ENCODE measurements around the gene HLA-F.

Gene HLA-F

DNA sequence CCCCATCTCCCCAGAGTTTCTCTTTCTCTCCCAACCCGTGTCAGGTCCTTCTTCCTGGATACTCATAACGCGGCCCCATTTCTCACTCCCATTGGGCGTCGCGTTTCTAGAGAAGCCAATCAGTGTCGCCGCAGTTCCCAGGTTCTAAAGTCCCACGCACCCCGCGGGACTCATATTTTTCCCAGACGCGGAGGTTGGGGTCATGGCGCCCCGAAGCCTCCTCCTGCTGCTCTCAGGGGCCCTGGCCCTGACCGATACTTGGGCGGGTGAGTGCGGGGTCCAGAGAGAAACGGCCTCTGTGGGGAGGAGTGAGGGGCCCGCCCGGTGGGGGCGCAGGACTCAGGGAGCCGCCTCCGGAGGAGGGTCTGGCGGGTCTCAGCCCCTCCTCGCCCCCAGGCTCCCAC lies at the start of gene HLA-F:
Gene HLA-F (plus strand): TSS at position 173 of the 404 bp plus-strand sequence. CDS start 30 bp downstream, at position 203.
- peak; percentile 46 to 69 (median 60) for DNase-seq (ENCODE audit: low read depth in 4 of 4, low spot score in 1 of 4)

- no peak for DNase-seq (ENCODE audit: low read depth in 4 of 4, low spot score in 1 of 4)
These were observed 49.2 kb upstream of the HLA-F start for GRCh38 chr6:29674008-29674407.

- no peak for DNase-seq (ENCODE audit: low read depth in 4 of 4, low spot score in 1 of 4)
These were observed 47.7 kb upstream of the HLA-F start for GRCh38 chr6:29675561-29675960.

DNA sequence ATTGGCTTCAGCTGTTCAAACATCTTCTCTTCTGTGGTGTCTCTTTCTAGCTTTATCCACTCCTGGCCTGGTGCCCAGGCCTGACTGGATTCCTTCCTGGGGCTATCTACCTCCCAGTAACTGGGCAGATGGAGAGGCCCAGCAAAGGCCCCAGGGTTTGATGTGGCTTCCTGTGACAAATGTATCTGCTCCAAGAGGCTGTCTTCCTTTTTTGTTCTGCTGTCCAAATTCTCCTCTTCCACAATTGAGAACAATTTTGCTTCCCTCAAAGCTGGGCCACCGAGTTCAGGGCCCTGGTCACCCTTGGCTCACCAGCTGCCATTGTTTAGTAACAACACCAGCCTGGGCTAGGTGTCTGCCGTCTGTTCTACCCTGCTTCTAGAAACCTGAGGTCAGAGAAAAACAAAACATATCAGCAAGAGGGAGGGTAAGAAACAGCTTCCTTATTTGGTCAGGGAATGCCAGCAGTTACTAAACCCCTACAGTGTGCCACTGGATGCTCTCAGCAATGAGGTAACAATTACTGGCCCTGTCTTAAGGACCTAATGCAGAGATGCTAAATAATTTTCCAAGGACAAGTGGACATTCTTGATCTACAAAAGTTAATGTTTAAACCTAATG lies 46.1 kb upstream of the HLA-F start:
- no peak for DNase-seq (ENCODE audit: low read depth in 4 of 4, low spot score in 1 of 4)

DNA sequence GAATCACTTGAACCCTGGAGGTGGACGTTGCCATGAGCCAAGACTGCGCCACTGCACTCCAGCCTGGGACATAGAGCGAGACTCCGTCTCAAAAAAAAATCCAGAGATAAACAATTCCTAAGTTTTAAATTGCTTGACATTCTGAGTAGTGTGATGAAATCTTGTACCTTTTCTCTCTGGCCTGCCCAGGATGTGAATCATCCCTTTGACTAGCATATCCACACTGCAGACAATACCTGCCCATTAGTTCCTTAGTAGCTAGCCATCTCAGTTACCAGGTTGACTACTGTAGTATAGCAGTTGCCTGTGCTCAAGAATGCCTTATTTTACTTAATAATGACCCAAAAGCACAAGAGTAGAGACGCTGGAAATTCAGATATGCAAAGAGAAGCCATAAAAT lies 45.1 kb upstream of the HLA-F start:
- no peak for DNase-seq (ENCODE audit: low read depth in 4 of 4, low spot score in 1 of 4)

DNA sequence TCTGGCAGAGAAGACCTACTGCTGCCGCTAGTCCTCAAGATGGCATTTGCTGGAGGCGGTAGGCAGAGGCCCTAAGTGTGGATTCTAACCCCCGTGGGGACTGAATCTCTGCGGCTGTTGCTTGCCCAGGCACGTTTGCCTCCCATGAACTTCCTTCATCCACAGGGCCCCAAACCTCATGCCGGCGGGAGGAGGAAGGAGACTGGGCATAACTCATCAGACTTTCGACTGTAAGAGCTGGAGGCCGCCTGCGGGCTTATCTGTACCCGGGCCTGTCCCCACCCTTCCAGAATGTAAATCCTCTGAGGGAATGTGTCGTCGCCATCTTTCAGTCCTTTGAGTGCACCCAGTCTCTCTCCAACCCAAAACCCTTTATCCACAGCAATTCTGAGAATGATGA lies 43.3 kb upstream of the HLA-F start:
- no peak for DNase-seq (ENCODE audit: low read depth in 4 of 4, low spot score in 1 of 4)

- DNase-seq (ENCODE audit: low read depth in 4 of 4, low spot score in 1 of 4), result no peak
These were observed 42.8 kb upstream of the HLA-F start for GRCh38 chr6:29680416-29680815.

- DNase-seq (ENCODE audit: low read depth in 4 of 4, low spot score in 1 of 4), result no peak
These were observed 42.3 kb upstream of the HLA-F start, which contains the start of gene ZFP57 for GRCh38 chr6:29680904-29681303. TSS of gene ZFP57 (minus strand) at chr6:29681152. CDS start at chr6:29677003, 4,149 bp downstream.

GRCh38 chr6:29681811-29682210 lies 41.4 kb upstream of the HLA-F start:
- DNase-seq (ENCODE audit: low read depth in 4 of 4, low spot score in 1 of 4), result no peak

DNA sequence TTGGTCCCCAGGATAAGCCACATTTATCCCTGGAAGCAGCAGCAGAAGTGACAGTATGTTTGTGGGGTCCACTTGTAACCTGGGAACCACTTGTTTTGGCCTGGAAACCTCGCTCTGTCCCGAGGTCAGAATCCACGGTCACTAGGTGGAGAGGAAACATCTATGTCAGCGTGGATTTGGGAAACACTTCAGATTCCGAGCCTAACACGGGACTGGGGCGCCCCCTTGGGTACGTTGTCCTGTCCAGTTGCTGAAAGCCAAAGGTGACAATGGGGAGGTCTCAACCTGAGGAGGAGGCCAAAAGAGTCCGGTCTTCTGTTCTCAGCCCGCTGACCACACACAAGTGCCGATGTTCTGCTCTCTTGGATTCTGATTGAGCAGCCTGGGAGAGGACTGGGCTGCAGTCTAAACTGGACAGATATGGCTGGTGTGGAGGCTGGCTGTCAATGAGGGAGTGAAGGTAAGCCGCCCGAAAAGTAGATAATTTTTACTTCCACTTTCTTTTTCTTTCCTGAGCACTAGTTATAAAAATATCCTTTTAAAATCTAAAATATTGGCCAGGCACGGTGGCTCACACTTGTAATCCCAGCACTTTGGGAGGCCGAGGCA lies 37.4 kb upstream of the HLA-F start:
- no peak for DNase-seq (ENCODE audit: low read depth in 4 of 4, low spot score in 1 of 4)

DNA sequence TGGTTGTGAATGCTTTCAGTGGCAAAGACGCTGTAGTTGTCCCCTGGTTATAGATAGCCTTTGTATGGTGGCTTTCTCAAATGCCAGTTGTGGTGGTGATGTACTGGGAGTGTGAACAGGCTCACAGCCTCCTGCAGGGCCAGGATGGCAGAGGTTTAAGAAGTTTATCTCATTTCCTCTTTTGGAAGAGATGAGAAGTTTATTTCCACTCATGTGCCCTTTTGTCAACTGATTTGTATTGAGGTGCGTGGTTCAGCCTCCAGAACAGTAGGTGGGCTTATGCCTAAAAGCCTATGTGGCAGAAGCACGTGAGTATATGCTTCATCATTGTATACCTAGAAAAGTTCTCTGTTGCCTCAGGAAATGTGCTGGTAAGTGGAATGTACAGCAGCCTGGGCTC lies 28.6 kb upstream of the HLA-F start:
- no peak for DNase-seq (ENCODE audit: low read depth in 4 of 4, low spot score in 1 of 4)

DNA sequence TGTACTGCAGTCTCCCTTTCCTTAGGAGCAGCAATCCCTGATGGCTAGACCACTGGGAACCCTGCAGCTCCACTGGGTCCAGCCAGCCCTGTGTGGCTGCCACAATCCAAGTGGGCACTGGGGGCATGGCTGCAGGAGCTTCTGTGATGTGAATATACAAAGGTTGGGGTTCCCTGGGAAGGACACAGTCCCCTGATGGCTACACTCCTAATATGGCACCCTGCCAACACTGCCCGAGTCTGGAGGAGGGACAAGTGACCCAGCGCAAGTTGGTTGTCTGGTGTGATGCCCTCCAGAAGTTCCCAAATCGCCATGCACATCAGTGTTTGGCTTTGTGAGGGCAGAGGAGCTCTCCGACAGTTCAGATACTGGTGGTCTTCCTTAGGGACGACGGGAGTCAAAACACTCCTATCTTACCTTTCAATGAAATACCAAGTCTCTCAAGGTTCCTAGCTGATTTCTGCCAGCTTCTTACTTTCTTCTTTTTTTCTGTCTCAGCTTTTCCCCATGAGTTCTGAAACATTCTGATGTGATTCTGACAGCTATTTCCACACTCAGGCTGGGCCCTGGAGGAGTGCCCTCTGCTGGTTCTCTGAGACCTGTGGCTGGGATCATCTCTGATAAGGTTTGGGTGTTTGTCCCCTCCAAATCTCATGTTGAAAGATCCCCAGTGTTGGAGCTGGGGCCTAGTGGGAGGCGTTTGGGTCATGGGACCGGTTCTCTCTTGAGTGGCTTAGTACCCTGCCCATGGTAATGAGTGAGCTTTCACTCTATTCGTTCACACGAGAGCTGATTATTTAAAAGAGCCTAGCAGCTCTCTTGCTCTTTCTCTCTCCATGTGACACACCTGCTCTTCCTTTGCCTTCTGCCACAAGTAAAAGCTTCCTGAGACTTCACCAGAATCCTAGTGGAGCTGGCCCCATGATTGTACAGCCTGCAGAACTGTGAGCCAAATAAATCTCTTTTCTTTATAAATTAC lies 26.8 kb upstream of the HLA-F start:
- DNase-seq (ENCODE audit: low read depth in 4 of 4, low spot score in 1 of 4), result no peak

- peak; percentile 61 to 76 (median 68) for DNase-seq (ENCODE audit: low read depth in 4 of 4, low spot score in 1 of 4)
These were observed 20.6 kb upstream of the HLA-F start for GRCh38 chr6:29702519-29703103.

DNA sequence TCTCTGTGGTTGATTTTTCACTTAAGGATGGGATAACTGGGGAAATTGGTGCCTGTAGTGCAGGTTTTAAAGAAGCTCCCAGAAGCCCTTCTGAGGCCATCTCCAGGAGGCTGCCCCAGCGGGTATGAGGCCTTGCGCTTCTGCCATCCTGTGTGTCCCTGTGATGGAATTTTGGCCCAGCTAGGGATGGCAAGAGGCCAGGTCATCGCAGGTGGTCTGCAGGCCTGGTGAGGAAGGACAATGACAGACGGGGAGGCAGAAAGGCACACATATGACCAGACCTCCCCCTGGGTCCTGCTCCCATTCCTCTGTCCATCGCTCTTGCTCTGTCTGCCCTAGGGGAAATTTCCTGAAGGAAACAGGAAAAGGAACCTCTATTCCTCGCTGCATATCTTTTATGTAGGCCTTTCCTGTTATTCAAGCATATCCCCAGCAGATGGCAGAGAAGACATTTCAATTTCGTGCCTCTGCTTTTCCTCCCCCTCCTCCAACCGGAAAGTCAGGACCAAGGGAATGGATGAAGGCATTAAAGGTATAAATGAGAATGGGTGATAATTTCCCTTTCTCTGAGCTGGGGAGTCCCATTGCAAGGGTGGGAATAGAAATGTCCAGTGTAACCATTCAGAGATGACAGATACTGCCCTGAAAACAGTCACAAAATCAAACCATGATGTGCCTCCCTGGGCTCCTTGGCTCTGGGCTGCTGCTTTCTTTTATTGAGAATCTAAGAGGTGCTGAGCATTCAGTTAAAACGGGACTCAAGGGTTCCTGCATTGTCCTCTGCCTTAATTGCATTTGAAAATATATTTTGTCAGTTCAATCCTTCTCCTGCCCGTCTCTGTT lies 17.6 kb upstream of the HLA-F start:
- no peak for DNase-seq (ENCODE audit: low read depth in 4 of 4, low spot score in 1 of 4)

DNA sequence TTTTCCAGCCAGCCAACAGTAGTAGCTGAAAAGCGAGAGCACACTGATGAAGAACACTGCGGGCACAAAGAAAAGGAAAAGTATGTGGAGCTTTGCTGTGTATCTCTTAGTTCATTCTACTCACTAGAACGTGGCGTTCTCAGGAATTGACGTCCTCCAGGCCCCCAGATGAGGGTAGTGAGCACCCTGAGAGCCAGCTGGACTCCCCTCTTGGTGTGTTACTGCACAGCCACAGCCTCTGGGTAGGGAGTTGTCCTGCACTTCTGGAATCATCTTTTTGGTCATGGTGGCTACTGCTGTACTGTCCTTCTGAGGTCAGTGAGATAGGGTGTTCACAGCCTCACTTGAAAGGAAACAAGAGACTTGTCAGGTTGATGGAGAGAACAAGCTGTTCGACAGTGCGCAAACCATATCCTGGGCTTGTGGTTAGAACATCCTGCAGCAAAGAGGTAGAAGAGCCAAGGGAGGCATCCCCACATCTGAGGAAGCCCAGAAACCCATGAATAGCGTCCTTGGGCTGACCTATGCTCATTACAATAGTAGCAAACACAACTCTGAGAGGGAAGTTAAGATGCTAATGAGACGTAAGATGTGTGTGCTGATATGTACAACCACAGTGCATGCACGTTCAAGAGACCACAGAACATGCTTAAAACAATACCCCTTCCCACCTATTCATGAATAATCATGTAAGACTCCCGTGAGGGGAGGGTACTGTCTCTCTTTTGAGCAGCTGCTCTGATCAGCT lies 14.6 kb upstream of the HLA-F start:
- no peak for DNase-seq (ENCODE audit: low read depth in 4 of 4, low spot score in 1 of 4)

- no peak for DNase-seq (ENCODE audit: low read depth in 4 of 4, low spot score in 1 of 4)
These were observed 14.0 kb upstream of the HLA-F start for GRCh38 chr6:29709188-29709587.

DNA sequence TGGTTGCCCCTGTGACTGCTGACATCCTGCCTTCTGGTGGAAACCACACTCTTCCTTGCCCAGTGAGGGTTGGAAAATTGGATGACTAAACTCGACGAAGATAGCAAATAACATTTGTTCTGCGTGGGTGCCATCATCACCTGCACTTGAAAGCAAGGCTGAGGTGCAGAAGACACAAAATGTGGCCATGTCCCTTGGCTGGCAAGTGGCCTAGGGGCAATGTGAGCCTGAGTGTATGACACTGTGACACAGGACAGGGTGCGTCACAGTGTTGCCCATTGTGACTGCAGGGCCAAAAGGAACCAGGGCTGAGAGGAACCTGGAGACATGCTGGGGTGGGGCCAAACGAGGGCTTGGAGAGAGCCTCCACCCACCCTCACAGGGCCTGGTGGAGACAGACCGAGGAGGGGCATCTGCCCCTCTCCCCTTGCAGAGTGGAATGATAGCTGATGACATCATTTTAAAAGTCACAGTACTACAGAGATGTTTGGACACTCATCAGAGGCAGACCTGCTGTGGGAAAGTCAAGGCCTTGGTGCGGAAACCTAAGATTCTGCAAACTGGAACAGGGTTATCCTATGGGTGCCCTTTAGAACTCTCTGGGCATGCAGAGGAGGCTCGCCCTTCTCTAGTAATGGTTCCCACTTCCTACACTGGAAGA lies 12.8 kb upstream of the HLA-F start:
- DNase-seq (ENCODE audit: low read depth in 4 of 4, low spot score in 1 of 4), result no peak

- DNase-seq (ENCODE audit: low read depth in 4 of 4, low spot score in 1 of 4), result no peak
These were observed 2.4 kb upstream of the HLA-F start for GRCh38 chr6:29720863-29721262.
